ENCODE measurements around the gene HYAL3.

GRCh38 chr3:50330330-50330729 lies 31.1 kb upstream of the HYAL3 start:
- TF ChIP-seq, protein P1, sequence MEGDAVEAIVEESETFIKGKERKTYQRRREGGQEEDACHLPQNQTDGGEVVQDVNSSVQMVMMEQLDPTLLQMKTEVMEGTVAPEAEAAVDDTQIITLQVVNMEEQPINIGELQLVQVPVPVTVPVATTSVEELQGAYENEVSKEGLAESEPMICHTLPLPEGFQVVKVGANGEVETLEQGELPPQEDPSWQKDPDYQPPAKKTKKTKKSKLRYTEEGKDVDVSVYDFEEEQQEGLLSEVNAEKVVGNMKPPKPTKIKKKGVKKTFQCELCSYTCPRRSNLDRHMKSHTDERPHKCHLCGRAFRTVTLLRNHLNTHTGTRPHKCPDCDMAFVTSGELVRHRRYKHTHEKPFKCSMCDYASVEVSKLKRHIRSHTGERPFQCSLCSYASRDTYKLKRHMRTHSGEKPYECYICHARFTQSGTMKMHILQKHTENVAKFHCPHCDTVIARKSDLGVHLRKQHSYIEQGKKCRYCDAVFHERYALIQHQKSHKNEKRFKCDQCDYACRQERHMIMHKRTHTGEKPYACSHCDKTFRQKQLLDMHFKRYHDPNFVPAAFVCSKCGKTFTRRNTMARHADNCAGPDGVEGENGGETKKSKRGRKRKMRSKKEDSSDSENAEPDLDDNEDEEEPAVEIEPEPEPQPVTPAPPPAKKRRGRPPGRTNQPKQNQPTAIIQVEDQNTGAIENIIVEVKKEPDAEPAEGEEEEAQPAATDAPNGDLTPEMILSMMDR (IDR thresholded peaks at IDR 0.05; ENCODE audit: borderline replicate concordance, extremely low read depth, low read length, poor library complexity, severe bottlenecking): no peak
- no peak for TF ChIP-seq EZH2 (IDR thresholded peaks at IDR 0.05; ENCODE audit: borderline replicate concordance, low read depth, low read length, severe bottlenecking)

Data from DND-41 (cell line).